Natural killer cell (primary cell): ENCODE measurements around the gene EXTL1. TPM values are rescaled to one million over a fixed set of nuclear protein-coding genes. Genes with fewer than 3 reads are reported as not detected.

ENCODE experiments used
- ATAC-seq, 3 donors: fragments of 150-1000 bp in 2 of 3; fragments of 200-7000 bp in 1 of 3; cut with Tn5 transposase; 1 replicate in 1 of 3; 2 replicates in 2 of 3; pipeline ENCODE4 v1.10.0; 2021; ENCODE audit warnings: mild to moderate bottlenecking in 2 of 3, moderate library complexity in 2 of 3
- DNase-seq, 2 donors: peaks; one replicate each; pipeline versions ENCODE4 v3.0.0 to v3.0.0-alpha.2; 2013 to 2021; ENCODE audit warnings: mixed read lengths in 1 of 2
- H3K27ac ChIP-seq: one replicate; pipeline ENCODE4 v1.5.1; 2013; ENCODE audit warnings: mild to moderate bottlenecking, low read length
- H3K27me3 ChIP-seq: one replicate; pipeline ENCODE4 v1.6.1; 2013; ENCODE audit warnings: low read length; ENCODE audit not compliant: control insufficient read depth, insufficient read depth
- H3K36me3 ChIP-seq: one replicate; pipeline ENCODE4 v1.6.1; 2013; ENCODE audit warnings: low read length; ENCODE audit not compliant: control insufficient read depth, insufficient read depth
- H3K4me1 ChIP-seq: one replicate; pipeline ENCODE4 v1.6.1; 2013; ENCODE audit warnings: low read length; ENCODE audit not compliant: control insufficient read depth, insufficient read depth
- H3K4me3 ChIP-seq: one replicate; pipeline ENCODE4 v1.5.1; 2013; ENCODE audit warnings: low read length
- H3K9me3 ChIP-seq: one replicate; pipeline ENCODE4 v1.6.1; 2013; ENCODE audit warnings: low read length; ENCODE audit not compliant: control insufficient read depth, insufficient read depth
- H3K27ac Mint-ChIP-seq, 2 donors: one replicate each; pipeline ENCODE4 v1.8.0; 2022; ENCODE audit warnings: mild to moderate bottlenecking in 2 of 2, mixed read lengths in 2 of 2, moderate library complexity in 1 of 2
- H3K27me3 Mint-ChIP-seq, 2 donors: one replicate each; pipeline ENCODE4 v1.8.0; 2022; ENCODE audit warnings: low read depth in 2 of 2, mixed read lengths in 2 of 2
- H3K36me3 Mint-ChIP-seq: one replicate; pipeline ENCODE4 v1.8.0; 2022; ENCODE audit warnings: mixed read lengths
- H3K4me1 Mint-ChIP-seq, 2 donors: one replicate each; pipeline ENCODE4 v1.8.0; 2022; ENCODE audit warnings: mixed read lengths in 2 of 2
- H3K4me3 Mint-ChIP-seq: one replicate; pipeline ENCODE4 v1.8.0; 2022; ENCODE audit warnings: mild to moderate bottlenecking, moderate library complexity, mixed read lengths
- H3K9me3 Mint-ChIP-seq, 2 donors: one replicate each; pipeline ENCODE4 v1.8.0; 2022; ENCODE audit warnings: mixed read lengths in 2 of 2
- WGBS: methylation state at CpG from one replicate; pipeline ENCODE4 v1.1.7; 2013; ENCODE audit warnings: missing lambda C conversion rate; ENCODE audit not compliant: insufficient coverage; 5-methylcytosine and 5-hydroxymethylcytosine counted together
- intact Hi-C: fragments of 100-400 bp; cut with micrococcal nuclease; formaldehyde crosslinking; loops from one replicate; pipeline ENCODE4 v1.14.2; 2022
- total RNA-seq, 4 donors: library from RNA; stranded (reverse); fragments of 120-200 nt in 1 of 4; gene quantifications; one replicate each; pipeline versions ENCODE4 v1.2.3 to v1.2.4, GENCODE V29; 2013 to 2022
- TF ChIP-seq, protein P1 (sequence below): fragments of 200-600 bp; IDR thresholded peaks from one replicate; pipeline ENCODE4 v1.8.0; 2022; ENCODE audit warnings: antibody characterized with exemption

Gene EXTL1
- total RNA-seq, 3 donors from 2014 or later (not counting 1 experiment from before 2014, with no cell fraction given) = not detected

DNA sequence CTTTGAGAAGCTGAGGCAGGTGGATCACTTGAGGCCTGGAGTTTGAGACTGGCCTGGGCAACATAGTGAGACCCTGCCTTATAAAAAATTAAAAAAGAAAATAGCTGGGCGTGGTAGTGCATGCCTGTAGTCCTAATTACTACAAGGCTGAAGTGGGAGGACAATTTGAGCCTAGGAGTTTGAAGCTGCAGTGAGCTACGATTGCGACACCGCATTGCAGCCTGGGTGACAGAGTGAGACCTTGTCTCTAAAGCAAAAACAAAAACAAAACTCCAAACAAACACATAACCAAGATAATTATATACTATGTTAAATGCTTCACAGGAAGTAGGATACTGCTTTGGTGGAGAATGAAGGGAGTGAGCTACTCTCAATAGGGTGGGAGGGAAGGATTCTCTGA is 18.3 kb upstream of the EXTL1 start:
- ATAC-seq (no peak), DNase-seq (no peak)
- Histone ChIP-seq H3K4me1 (peaks cover 5% of the 10 kb centered on the region), H3K27ac (no peak overlapping the region), H3K4me3 (no peak overlapping the region), H3K36me3 (no peaks in the 10 kb centered on the region), H3K9me3 (no peaks in the 10 kb centered on the region), H3K27me3 (no peaks in the 10 kb centered on the region)
- peaks cover 0 to 10% of the 10 kb centered on the region in 2 donors for H3K27me3 Mint-ChIP-seq
- TF ChIP-seq, protein P1, sequence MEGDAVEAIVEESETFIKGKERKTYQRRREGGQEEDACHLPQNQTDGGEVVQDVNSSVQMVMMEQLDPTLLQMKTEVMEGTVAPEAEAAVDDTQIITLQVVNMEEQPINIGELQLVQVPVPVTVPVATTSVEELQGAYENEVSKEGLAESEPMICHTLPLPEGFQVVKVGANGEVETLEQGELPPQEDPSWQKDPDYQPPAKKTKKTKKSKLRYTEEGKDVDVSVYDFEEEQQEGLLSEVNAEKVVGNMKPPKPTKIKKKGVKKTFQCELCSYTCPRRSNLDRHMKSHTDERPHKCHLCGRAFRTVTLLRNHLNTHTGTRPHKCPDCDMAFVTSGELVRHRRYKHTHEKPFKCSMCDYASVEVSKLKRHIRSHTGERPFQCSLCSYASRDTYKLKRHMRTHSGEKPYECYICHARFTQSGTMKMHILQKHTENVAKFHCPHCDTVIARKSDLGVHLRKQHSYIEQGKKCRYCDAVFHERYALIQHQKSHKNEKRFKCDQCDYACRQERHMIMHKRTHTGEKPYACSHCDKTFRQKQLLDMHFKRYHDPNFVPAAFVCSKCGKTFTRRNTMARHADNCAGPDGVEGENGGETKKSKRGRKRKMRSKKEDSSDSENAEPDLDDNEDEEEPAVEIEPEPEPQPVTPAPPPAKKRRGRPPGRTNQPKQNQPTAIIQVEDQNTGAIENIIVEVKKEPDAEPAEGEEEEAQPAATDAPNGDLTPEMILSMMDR = no peak
- H3K4me3 Mint-ChIP-seq = no peak overlapping the region
- no peaks in the 10 kb centered on the region for H3K36me3 Mint-ChIP-seq
- intact Hi-C loops = no loop called here
- peaks cover 4 to 5% of the 10 kb centered on the region in 2 donors for H3K4me1 Mint-ChIP-seq
- no peaks in the 10 kb centered on the region for H3K9me3 Mint-ChIP-seq
- no peak overlapping the region for H3K27ac Mint-ChIP-seq
- WGBS = 93% methylated on average over 4 of the region's 4 CpGs

DNA sequence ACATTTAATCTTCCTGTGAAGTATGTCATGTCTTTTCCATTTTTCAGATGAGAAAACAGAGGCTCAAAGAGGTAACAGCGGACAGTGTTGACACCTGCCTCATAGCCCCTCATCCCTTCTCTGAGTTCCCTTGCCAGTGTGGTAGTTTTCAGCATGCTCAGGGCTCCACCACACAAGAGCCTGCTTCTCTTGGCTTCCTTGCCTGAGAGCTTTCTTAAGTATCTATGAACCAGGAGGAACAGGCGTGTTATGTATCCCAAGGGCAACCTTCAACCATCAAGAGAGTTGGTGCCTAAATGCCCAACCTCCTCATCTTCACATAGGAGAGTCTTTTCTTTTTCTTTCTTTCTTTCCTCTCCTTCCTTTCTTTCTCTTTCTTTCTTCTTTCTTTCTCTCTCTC is 17.8 kb upstream of the EXTL1 start:
- no peak for ATAC-seq
- no peaks in the 10 kb centered on the region for H3K9me3 ChIP-seq
- Mint-ChIP-seq H3K27ac (no peak overlapping the region), H3K36me3 (no peaks in the 10 kb centered on the region), H3K27me3 (peaks cover 0 to 10% of the 10 kb centered on the region in 2 donors), H3K4me3 (no peak overlapping the region), H3K4me1 (peaks cover 0 to under 1% of the 10 kb centered on the region in 2 donors), H3K9me3 (no peaks in the 10 kb centered on the region)
- H3K4me3 ChIP-seq = no peak overlapping the region
- TF ChIP-seq, protein P1 = no peak
- no peak overlapping the region for H3K27ac ChIP-seq
- H3K27me3 ChIP-seq = no peaks in the 10 kb centered on the region
- 78% methylated on average over 2 of the region's 2 CpGs for WGBS
- H3K4me1 ChIP-seq = no peaks in the 10 kb centered on the region
- intact Hi-C loops = no loop called here
- no peaks in the 10 kb centered on the region for H3K36me3 ChIP-seq
- no peak for DNase-seq

DNA sequence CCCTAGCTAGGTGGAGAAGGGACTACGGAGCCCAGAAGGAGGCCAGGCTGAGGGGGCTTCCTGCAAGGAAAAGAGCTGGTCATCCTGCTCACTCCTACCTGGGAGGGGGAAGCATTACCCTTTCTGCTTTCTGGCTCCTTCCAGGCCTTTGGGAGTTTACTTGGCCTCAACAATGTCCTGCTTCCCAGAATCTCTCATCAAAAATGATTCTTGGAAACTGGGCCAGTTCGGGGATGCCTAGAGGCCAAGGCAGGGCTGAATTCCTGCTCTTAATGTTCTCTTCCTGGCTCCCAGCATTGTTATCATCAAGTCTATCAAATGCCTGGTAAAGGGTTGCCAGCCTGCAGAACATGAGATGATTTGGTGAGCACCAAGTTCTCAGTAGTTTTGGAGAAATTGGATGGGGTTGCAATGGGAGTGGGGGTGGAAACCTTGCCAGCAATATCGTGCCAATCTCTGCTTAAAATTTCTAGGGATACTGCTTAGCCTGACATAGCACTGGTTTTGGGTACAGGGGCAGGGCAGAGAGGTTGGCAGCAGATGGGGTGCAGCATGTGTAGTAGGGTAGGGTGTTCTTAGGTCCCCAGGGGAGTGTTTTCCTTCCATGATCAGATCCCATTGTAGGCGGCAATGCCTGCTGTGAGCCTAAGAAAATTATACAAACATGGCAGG is 16.0 kb upstream of the EXTL1 start:
- TF ChIP-seq, protein P1 = no peak
- Mint-ChIP-seq H3K4me3 (no peak overlapping the region), H3K4me1 (peaks cover 0 to 4% of the 10 kb centered on the region in 2 donors), H3K36me3 (no peaks in the 10 kb centered on the region), H3K27me3 (peaks cover 0 to 15% of the 10 kb centered on the region in 2 donors), H3K9me3 (no peaks in the 10 kb centered on the region), H3K27ac (no peak overlapping the region)
- Histone ChIP-seq H3K4me1 (no peaks in the 10 kb centered on the region), H3K4me3 (no peak overlapping the region), H3K36me3 (no peaks in the 10 kb centered on the region), H3K9me3 (no peaks in the 10 kb centered on the region), H3K27ac (no peak overlapping the region), H3K27me3 (no peaks in the 10 kb centered on the region)
- intact Hi-C loops = no loop called here
- WGBS = 80% methylated on average over 4 of the region's 4 CpGs
- ATAC-seq = no peak
- DNase-seq = no peak

DNA sequence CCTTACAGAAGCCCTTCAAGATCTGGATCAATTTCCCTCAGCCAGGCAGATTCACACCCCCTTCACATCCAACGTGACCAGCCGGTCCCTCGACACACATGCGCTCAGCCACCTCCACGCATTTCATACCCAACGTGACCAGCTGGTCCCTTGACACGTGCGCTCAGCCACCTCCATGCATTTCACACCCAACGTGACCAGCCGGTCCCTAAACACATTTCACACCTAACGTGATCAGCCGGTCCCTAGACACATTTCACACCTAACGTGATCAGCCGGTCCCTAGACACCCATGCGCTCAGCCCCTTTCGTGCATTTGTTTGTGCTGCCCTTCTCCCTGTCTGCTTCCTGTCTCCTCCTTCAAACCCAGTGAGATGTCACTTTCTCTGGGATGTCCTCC is 14.9 kb upstream of the EXTL1 start:
- no peak for DNase-seq
- ATAC-seq = no peak
- Mint-ChIP-seq H3K27ac (no peak overlapping the region), H3K36me3 (no peaks in the 10 kb centered on the region), H3K4me1 (peaks cover 0 to 4% of the 10 kb centered on the region in 2 donors), H3K27me3 (peaks cover 0 to 15% of the 10 kb centered on the region in 2 donors), H3K4me3 (no peak overlapping the region), H3K9me3 (no peaks in the 10 kb centered on the region)
- Histone ChIP-seq H3K36me3 (no peaks in the 10 kb centered on the region), H3K9me3 (no peaks in the 10 kb centered on the region), H3K27ac (no peak overlapping the region), H3K4me3 (no peak overlapping the region), H3K4me1 (no peaks in the 10 kb centered on the region), H3K27me3 (no peaks in the 10 kb centered on the region)
- TF ChIP-seq, protein P1 = no peak
- intact Hi-C loops = no loop called here
- 92% methylated on average over 16 of the region's 16 CpGs for WGBS
